Common myeloid progenitor, CD34-positive (primary cell): ENCODE results near the gene ELF5.

ENCODE experiments used
- CTCF ChIA-PET: fragments of 350-600 bp; sonication (Branson Sonifier 250); formaldehyde crosslinking; loops from one replicate; lab custom pipeline; 2021; ENCODE audit warnings: antibody characterized with exemption; lab: Charles Lee
- POLR2A ChIA-PET: fragments of 350-600 bp; sonication (Branson Sonifier 250); formaldehyde crosslinking; loops from one replicate; lab custom pipeline; 2021; ENCODE audit warnings: antibody characterized with exemption; lab: Charles Lee
- DNase-seq, 3 donors: peaks; one replicate each; pipeline versions ENCODE4 v3.0.0 to v3.0.0-alpha.2; 2013
- H3K27ac ChIP-seq, 2 experiments: 1 replicate in 1 of 2; 2 replicates in 1 of 2; pipeline ENCODE4 v1.7.0; 2013; ENCODE audit warnings: inconsistent platforms in 2 of 2, low read length in 2 of 2, mild to moderate bottlenecking in 2 of 2, low read depth in 1 of 2, moderate library complexity in 1 of 2; ENCODE audit not compliant: severe bottlenecking in 2 of 2, insufficient read depth in 1 of 2, poor library complexity in 1 of 2
- H3K27me3 ChIP-seq, 5 experiments: replicated peaks in 2 of 5; 1 replicate in 3 of 5; 2 replicates in 2 of 5; pipeline versions ENCODE4 v1.6.1 to v1.7.0; 2013; ENCODE audit warnings: low read length in 4 of 5, mild to moderate bottlenecking in 2 of 5, moderate library complexity in 2 of 5, inconsistent platforms in 1 of 5; ENCODE audit not compliant: insufficient read depth in 5 of 5, control insufficient read depth in 4 of 5
- H3K36me3 ChIP-seq, 4 experiments: 1 replicate in 2 of 4; 2 replicates in 2 of 4; pipeline versions ENCODE4 v1.6.1 to v1.7.0; 2013; ENCODE audit warnings: low read length in 3 of 4, control low read depth in 1 of 4, mild to moderate bottlenecking in 1 of 4; ENCODE audit not compliant: control insufficient read depth in 4 of 4, insufficient read depth in 4 of 4
- H3K4me1 ChIP-seq, 4 experiments: 1 replicate in 3 of 4; 2 replicates in 1 of 4; pipeline versions ENCODE4 v1.6.1 to v1.7.1; 2013; ENCODE audit warnings: low read length in 3 of 4, mild to moderate bottlenecking in 3 of 4, control low read depth in 1 of 4, inconsistent platforms in 1 of 4, moderate library complexity in 1 of 4; ENCODE audit not compliant: control insufficient read depth in 4 of 4, insufficient read depth in 4 of 4; ENCODE audit errors: control extremely low read depth in 1 of 4
- H3K4me3 ChIP-seq, 7 experiments: 1 replicate in 4 of 7; 2 replicates in 3 of 7; pipeline versions ENCODE4 v1.5.1 to v1.7.0; 2013; ENCODE audit warnings: mild to moderate bottlenecking in 7 of 7, low read length in 6 of 7, moderate library complexity in 6 of 7, inconsistent platforms in 2 of 7, low read depth in 2 of 7, control low read depth in 1 of 7; ENCODE audit not compliant: insufficient read depth in 4 of 7, control insufficient read depth in 1 of 7; ENCODE audit errors: extremely low read depth in 1 of 7
- H3K9me3 ChIP-seq, 5 experiments: 1 replicate in 4 of 5; 2 replicates in 1 of 5; pipeline versions ENCODE4 v1.6.1 to v1.7.1; 2013; ENCODE audit warnings: low read length in 4 of 5, mild to moderate bottlenecking in 2 of 5, inconsistent platforms in 1 of 5, low read depth in 1 of 5, moderate library complexity in 1 of 5; ENCODE audit not compliant: control insufficient read depth in 4 of 5, insufficient read depth in 2 of 5; ENCODE audit errors: control extremely low read depth in 1 of 5
- WGBS: methylation state at CpG from one replicate; pipeline ENCODE4 v1.1.5; 2013; ENCODE audit not compliant: insufficient coverage; 5-methylcytosine and 5-hydroxymethylcytosine counted together

Gene ELF5

DNA sequence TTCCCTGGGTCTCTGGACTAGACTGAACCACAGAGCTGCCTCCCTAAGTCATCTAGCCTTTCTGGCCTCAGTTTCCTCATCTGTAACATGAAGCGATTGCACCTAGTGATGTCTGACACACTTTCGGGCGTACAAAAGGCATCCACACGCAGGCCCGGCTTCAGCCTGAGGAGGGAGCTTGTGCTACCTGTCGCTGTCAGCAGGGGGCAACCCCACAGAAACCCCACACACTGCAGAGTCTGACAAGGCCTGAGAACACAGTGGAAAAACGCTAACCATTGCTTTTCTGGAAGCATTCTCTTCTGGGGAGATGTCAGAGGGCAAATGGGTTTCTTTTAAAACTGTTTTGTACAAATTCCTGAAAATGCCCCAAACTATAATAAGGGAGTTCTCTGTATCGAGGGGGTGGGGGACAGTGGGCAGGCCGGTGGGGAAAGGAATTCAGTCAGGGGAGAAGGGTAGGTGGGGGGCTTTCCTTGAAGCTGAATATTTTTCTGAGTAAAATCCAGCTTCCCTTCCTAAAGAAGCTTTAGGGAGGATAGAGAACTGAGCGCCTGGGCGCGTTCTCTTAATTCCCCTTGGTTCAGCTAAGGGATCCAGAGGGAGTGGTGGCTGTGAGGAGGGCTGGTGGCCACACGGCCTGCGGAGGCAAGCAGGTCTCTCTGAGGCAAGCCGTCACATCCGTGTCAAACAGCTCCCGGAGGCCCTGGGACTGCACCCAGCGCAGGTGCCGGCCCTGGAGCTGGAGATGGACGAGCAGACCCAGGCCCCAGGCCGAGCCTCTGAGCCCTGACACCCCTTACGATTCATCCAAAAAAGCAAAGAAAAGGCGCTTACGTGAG, 533 bp downstream of the ELF5 start:
- ChIA-PET CTCF (interaction anchor here (0.6 to 4.3 kb wide), 13 partner anchors 9 to 414 kb away, joined by 3 to 30 read pairs (median 5); no protein-coding TSS in a partner anchor), POLR2A (no interaction called here)
- Histone ChIP-seq H3K27ac (no peak overlapping the region), H3K4me3 (no peak overlapping the region), H3K9me3 (no peaks in the 10 kb centered on the region), H3K36me3 (no peaks in the 10 kb centered on the region), H3K27me3 (no peaks in the 10 kb centered on the region), H3K4me1 (peaks cover 0 to 10% (median 2%) of the 10 kb centered on the region in 4 experiments)
- peak; percentile 63 to 78 (median 75) for DNase-seq
- WGBS: 79% methylated on average over 20 of the region's 24 CpGs

DNA sequence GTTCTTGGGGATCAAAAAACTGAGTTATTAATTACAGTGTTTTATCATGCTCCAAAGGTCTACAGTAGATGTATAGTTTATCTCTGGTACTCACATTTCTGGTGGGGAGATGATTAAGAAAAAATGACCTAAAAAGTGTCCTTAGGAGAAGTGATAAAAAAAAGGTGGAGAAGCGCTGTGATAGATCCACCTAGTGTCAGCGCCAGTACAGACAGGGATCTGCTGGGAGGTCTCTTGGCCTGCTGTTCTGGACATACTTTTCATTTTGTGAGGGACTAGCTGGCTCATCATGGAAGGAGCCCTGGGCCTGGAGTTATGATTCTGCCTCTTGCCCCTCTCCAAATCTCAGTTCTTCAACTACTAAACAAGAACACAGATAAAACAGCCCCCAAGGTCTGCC, 2.9 kb downstream of the ELF5 start:
- WGBS: no CpG with 5 or more reads among the region's 2 CpGs
- H3K9me3 ChIP-seq: no peaks in the 10 kb centered on the region
- no peak overlapping the region for H3K4me3 ChIP-seq
- POLR2A ChIA-PET: no interaction called here
- no peak for DNase-seq
- CTCF ChIA-PET: interaction anchor here (1.0 to 4.3 kb wide), 3 partner anchors 19 to 381 kb away, joined by 4 to 30 read pairs (median 4); no protein-coding TSS in a partner anchor
- no peaks in the 10 kb centered on the region for H3K36me3 ChIP-seq
- peaks cover 0 to 12% (median 2%) of the 10 kb centered on the region in 4 experiments for H3K4me1 ChIP-seq
- no peak overlapping the region for H3K27ac ChIP-seq
- no peaks in the 10 kb centered on the region for H3K27me3 ChIP-seq

DNA sequence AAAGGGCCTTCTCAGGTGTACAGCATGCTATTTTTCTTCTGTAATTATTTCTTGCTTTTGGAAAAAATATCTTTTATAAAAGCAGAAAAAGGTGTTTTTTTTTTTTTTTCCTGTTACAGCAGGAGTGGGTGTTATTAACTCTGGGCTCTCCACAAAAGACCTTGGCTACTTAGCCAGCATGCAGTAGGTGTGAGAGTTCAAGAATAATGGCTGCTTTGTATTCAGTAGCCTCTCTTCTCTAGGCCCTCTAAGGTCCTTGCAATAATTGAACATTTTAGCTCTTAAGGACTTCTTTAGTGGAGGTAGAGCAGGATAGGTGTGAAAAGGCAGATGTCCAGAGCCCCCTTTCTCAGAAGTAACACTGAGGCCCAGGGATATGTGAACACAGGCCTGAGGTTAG, 3.4 kb downstream of the ELF5 start:
- Histone ChIP-seq H3K27ac (no peak overlapping the region), H3K4me1 (peaks cover 0 to 13% (median 2%) of the 10 kb centered on the region in 4 experiments), H3K27me3 (no peaks in the 10 kb centered on the region), H3K4me3 (no peak overlapping the region), H3K9me3 (no peaks in the 10 kb centered on the region), H3K36me3 (no peaks in the 10 kb centered on the region)
- ChIA-PET CTCF (interaction anchor here (1.0 to 4.3 kb wide), 2 partner anchors 18 to 381 kb away, joined by 4 to 30 read pairs; no protein-coding TSS in a partner anchor), POLR2A (no interaction called here)
- no peak for DNase-seq

DNA sequence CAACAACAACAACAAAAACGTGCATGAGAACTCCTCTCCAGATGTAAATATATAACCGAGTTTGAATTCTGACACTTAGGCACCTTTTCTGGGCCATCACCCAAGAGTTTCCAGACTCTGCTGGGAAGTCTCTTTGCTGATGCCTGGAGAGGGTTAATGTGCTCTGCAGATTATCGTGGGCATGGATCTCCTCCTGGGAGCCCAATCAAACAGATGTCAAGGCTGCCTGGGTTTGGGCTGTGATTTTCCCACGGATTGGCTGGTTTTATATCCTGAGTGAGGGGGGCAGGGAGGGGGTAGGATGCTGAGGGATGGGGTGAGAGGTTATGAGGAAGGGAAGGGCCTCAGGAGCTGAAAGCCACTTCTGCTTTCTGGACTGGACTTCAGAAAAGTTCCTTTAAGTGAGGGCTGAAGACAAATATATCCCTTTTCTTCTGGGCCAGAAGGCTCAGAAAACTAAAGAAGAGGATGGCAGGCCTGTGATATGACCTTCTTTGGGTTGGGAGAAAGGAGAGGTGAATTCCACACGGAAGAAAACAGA, 4.2 kb downstream of the ELF5 start:
- ChIA-PET POLR2A (no interaction called here), CTCF (no interaction called here)
- WGBS: 21% methylated on average over 4 of the region's 5 CpGs
- Histone ChIP-seq H3K4me1 (peaks cover 0 to 13% (median 2%) of the 10 kb centered on the region in 4 experiments), H3K9me3 (no peaks in the 10 kb centered on the region), H3K27ac (no peak overlapping the region), H3K27me3 (no peaks in the 10 kb centered on the region), H3K36me3 (no peaks in the 10 kb centered on the region), H3K4me3 (no peak overlapping the region)
- DNase-seq: peak in 2 of 3 donors; percentile 8 to 15

DNA sequence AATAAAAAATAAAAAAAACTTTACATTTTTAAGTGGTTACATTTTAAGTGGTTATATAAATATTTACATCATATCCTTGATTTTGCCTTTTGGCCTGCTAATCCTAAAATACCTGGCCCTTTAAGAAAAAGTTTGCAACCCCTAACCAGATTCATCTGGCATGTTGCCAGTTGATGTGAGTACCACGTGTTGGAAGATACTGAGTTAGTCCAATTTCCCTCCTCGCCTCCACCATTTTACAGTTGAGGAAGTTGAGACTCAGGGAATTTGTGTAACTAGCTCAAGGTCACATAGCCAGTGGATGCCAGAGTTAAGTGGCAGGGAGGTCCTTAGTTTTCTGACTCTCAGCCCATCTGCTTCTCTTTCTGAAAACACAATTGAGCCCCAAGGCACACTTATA, 5.1 kb downstream of the ELF5 start:
- Histone ChIP-seq H3K36me3 (no peaks in the 10 kb centered on the region), H3K4me1 (peaks cover 0 to 13% (median 2%) of the 10 kb centered on the region in 4 experiments), H3K9me3 (no peaks in the 10 kb centered on the region), H3K27ac (no peak overlapping the region), H3K27me3 (no peaks in the 10 kb centered on the region), H3K4me3 (no peak overlapping the region)
- CTCF ChIA-PET: interaction anchor here (1.1 kb wide), 1 partner anchor 20 kb away, joined by 3 read pairs; no protein-coding TSS in a partner anchor
- POLR2A ChIA-PET: no interaction called here
- peak in 2 of 3 donors; percentile 10 to 13 for DNase-seq
- WGBS: 100% methylated on average over 1 of the region's 2 CpGs

DNA sequence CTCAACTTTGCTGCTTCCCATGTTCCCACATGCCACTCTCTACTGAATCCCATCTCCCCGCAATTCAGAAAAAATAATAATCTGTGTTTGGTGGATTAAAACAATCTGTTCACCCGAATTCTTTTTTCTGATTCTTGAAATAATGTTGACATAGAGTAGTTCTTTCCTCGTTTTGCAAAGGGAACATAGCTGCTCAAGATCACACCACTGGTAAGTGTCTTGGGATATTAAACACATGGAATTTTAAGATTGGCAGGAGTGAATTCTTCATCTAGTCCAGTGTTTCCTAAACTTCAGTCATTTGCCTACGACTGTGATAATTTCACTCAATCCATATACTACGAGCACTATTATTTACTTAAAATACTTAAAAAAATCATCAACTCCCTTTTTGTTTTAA, 6.0 kb downstream of the ELF5 start:
- Histone ChIP-seq H3K36me3 (no peaks in the 10 kb centered on the region), H3K4me3 (no peak overlapping the region), H3K27me3 (no peaks in the 10 kb centered on the region), H3K27ac (no peak overlapping the region), H3K4me1 (peaks cover 0 to 13% (median 2%) of the 10 kb centered on the region in 4 experiments), H3K9me3 (no peaks in the 10 kb centered on the region)
- CTCF ChIA-PET: interaction anchor here (0.8 to 1.1 kb wide), 3 partner anchors 19 to 489 kb away, joined by 3 read pairs; no protein-coding TSS in a partner anchor
- DNase-seq: no peak
- POLR2A ChIA-PET: no interaction called here
- WGBS: 100% methylated on average over 2 of the region's 5 CpGs

DNA sequence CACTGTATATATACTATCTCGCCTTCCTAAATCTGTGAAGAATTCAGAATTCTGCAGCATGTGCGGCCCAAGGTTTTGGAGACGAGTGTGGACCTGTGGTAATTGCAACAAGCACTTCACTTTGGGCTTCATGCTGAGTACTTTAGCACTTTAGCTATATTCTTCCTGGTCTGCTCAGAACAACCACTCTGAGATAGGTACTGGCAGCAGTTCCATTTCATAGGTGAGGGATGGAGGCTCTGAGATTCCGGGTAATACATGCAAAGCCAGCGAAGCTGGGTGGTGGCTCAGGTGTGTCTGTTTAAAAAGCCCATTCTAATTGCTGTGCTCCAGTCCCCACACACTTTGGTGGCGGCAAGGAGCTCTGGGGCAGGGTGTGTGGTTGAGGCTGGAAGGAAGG, 6.4 kb downstream of the ELF5 start:
- DNase-seq: no peak
- Histone ChIP-seq H3K27ac (no peak overlapping the region), H3K27me3 (no peaks in the 10 kb centered on the region), H3K4me1 (peaks cover 0 to 15% (median 2%) of the 10 kb centered on the region in 4 experiments), H3K9me3 (no peaks in the 10 kb centered on the region), H3K4me3 (no peak overlapping the region), H3K36me3 (no peaks in the 10 kb centered on the region)
- ChIA-PET CTCF (interaction anchor here (0.8 to 0.9 kb wide), 2 partner anchors 382 to 489 kb away, joined by 3 read pairs; no protein-coding TSS in a partner anchor), POLR2A (no interaction called here)
- WGBS: 80% methylated on average over 4 of the region's 6 CpGs
